HG02798 (cell line): ENCODE data around the gene AMELX.

Source experiments
- ATAC-seq: cut with Tn5 transposase; IDR thresholded peaks from one replicate; pipeline ENCODE4 v1.9.1; 2021; ENCODE audit warnings: mild to moderate bottlenecking; ENCODE audit not compliant: unreplicated experiment, poor library complexity

Gene AMELX

GRCh38 chrX:11304829-11305228 is 11.6 kb downstream of the AMELX start:
- ATAC-seq = no peak

DNA sequence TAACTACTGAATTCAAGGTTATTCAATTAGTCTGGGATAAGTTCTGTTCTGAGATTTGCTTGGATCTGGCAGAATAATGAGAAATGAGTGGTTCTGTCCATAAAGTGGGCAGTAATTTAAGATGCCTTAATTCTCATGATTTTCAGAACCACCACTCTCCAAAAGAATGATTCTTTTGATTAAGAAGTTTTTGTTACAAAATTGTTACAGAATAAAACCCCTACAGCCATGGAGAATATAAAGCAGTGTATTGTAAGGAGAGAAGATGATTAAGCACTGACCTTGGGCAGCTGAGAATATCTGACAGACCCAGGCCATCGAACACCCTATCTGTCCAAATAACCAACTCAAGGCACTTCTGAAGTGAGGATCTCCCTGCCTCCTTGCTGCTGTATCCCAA is 12.4 kb downstream of the AMELX start:
- ATAC-seq = no peak

GRCh38 chrX:11309220-11309619 is 16.0 kb downstream of the AMELX start:
- ATAC-seq = no peak

DNA sequence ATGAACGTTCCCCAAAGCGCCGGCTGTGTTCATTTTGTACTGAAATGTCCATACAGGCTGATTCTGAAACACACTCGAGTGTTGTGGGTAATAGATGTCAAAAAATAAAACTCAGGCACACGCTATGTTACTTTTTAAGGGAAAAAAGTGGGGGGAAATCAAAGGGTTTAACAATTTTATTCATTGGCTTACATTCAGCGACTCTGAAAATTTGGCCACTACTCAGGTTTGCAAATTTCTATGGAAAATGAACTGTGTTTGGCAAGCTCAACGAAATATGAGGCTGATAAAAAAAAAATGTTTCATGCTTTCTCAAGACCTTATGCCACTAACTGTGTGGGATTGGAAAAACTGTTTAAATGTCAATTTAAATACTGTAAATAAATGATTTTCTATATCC is 18.5 kb downstream of the AMELX start:
- ATAC-seq = no peak

DNA sequence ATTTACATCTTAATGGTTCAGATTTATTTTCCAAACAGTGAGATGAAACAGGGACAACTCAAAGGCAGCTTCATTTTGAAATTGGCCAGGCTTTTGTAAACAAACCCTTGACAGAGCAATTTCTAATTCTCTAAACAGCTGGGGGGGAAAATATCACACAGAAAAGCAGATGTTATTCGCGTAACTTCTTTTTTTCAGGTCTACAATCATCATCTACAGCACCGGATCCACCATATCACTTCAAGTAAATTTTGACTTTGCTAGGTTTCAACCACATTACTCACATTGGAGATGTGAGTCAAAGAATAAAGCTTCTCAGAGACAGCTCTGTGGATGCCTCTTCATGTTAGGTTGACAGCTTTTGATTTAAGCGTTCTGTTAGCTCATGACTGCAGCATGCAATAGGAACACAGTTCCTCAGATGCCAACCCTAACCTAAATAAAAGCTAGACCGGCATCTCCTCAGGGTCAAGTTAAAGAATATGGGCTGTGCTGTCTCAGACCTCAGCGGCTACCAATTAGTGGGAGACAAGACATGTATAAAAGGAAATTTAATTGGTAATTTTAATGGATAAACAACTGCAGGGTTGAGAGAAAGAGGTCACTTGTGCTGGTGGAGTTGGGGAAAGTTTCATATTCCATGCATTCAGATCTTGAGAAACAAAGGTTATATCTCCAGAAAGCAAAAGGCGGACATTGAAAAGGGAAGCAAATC is 26.8 kb downstream of the AMELX start:
- no peak for ATAC-seq

DNA sequence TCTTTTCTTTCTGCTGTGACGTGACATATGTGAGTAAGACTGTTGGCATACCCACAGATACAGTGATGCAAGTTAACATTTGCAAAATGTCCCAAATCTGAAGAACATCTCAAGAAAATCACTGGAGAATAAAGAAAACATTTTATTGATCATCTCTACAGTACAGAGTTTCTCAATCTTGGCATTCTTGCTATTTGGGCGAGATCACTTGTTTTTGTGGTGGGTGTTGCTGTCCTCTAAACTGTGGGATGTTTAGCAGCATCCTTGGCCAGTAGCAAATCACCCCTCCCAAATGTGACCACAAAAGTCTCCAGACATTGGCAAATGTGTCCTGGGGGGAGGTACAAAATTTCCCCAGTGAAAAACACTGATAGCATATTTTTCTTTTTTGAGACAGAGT is 28.8 kb downstream of the AMELX start:
- ATAC-seq = no peak

GRCh38 chrX:11328134-11328533 is 34.9 kb downstream of the AMELX start:
- ATAC-seq = no peak

DNA sequence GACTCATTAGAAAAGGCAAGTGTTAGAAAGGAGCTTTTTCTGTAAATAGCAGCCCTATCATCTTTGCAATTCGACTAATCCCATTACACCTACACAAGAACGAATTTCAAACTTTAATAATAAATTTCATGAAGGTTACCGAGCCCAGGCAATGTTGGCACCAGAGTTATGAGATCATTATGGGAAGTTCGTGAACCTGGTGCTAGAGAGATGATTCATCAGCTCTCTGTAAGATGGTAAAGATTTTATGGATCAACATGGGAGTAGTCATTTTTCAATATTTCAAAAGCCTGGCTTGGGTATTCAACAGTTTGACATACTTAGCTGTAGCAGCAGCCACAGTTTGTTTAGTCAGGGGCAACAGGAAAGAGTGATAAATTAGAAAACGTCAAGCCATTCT is 35.8 kb downstream of the AMELX start:
- no peak for ATAC-seq

GRCh38 chrX:11331788-11332187 is 38.6 kb downstream of the AMELX start:
- no peak for ATAC-seq

DNA sequence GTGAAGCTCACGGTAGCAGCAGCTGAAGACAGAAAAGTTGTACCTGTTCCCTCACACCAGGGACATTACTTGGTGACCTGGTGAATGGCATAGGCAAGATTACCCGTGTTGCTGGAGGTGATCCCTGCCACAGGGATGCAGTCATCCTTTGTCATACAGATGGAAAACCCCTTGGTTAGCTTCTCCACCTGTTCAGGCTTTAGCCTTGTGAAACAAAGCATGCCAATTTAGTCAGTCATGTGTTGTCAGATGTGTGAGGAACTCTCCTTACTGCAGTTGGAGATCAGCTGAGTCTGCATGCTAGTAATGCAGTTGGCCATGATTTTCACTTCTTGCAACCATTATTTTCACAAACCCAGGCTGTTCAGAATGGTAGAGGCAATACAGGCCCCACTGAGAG is 41.0 kb downstream of the AMELX start:
- ATAC-seq = no peak

DNA sequence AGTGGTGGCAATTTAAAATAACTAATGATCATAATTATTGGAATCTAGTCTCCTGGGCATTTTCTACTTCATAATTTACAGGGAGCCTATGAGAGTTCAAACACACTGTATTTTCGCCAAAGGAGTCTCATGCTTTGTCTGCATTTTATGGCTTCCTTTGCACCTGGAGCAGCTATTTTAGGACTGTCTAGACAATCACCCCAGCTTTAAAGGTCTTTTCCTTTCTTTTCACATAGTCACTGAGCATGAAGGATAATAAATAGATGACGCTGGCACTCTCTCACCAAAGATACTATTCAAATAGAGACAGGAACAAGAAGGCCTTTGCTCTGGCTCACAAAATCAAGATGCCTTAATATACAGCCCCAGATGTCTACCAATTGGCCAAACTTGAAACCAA is 43.0 kb downstream of the AMELX start:
- ATAC-seq = no peak

GRCh38 chrX:11337292-11338009 is 44.2 kb downstream of the AMELX start:
- ATAC-seq = no peak

GRCh38 chrX:11341274-11342201 is 48.3 kb downstream of the AMELX start:
- peak; percentile 75 for ATAC-seq

DNA sequence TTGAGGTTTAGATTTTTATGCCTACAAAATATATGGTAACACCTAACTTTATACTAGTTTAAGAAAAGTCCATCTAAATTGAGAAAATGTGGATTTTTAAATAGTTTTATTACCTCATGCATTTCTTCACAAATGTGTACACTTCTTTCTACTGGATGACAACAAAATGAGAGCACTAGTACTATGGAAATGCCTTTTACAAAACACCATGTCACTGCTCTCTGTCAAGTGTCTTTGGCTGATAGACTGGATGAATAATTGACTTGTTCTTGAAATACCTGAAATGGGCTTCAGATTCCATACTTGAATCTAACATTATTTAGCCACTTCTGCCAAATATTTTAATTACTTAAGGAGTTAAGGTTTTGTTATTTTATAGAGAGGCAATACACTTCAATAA is 49.5 kb downstream of the AMELX start:
- no peak for ATAC-seq

DNA sequence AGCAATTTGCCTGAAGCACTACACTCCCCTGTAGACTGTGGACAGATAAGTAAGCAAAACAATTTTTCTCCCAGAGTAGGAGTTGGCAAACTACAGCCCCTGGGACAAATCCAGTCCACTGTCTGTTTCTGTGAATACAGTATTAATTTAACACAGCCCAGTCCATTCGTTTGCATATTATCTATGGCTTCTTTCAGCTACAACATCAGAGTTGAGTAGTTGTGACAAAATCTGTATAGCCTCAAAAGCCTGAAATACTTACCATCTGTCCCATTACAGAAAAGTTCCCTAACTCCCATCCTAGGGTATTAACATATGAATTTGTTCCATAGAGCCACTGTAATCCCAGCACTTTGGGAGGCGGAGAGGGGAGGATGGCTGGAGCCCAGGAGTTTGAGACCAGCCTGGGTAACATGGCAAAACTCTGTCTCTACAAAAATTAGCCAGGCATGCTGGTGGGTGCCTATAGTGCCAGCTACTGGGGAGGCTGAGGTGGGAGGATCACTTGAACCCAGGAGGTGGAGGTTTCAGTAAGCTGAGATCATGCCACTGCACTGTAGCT is 53.0 kb downstream of the AMELX start:
- ATAC-seq = no peak

DNA sequence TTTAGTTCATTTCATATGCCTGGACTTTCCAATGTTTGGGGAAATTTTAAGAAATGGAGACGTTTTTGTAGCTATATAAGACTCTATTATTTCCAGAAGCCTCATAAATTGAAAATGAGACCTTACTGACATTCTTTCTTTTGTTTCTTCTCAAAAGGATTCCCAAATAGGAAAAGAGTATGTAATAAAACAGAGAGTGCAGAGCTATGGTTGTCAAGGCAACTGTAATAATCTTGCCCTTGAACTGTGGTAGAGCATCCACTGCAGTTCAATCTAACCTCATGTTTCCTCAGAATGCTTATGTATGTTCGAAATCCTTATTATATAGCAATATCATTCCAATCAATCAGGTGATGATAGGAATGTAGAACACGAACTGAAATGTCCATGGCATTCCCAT is 54.1 kb downstream of the AMELX start:
- ATAC-seq = no peak

DNA sequence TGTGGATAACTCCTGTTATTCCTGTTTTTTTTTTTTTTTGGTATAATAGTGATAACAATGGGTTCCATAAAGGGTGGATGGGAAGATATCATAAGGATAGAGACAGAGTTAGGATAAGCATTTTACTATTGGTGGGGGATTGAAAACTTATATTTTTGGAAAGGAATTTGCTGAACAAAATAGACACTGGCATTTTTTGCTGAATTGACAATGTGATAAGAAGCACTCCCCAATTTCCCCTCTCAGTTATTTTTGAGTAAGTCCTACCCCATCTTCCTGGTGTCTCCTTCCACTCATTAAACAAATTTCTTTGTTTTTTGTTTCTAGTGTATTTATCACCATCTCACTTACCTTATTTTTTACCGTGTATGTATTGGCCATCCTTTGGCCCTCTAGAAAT is 55.8 kb downstream of the AMELX start:
- ATAC-seq = no peak

DNA sequence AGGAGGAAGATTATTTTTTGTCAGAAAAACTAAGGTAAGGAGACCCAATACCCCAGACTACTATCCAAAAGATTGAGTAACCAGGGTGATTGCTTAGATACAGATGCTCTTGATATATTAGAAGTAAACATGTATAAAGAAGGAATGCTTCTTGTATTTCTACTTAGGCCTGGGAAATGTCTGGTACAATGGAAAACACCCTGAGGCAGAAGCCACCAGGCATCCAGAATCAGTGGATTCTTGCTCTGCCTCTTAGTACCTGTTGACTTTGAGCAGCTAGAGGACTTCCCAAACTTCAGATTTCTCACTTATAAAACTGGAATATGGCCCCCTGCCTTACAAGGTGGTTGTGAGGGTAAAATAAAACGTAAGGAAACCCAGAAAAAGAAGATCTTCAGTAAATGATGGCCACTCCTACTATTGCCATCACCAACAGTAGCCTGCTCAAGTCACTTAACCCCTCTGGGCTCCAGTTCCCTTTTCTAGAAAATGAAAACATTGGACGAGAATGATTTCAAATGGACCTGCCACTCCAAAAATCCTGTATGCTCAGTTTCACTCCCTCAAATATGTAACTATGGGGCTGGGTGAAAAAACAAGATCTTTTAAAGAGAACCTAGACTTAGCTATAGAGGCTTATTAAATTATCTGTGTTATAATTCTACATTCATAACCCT is 56.6 kb downstream of the AMELX start:
- ATAC-seq = no peak
